ENCODE measurements around the gene RTTN.

Gene RTTN

DNA sequence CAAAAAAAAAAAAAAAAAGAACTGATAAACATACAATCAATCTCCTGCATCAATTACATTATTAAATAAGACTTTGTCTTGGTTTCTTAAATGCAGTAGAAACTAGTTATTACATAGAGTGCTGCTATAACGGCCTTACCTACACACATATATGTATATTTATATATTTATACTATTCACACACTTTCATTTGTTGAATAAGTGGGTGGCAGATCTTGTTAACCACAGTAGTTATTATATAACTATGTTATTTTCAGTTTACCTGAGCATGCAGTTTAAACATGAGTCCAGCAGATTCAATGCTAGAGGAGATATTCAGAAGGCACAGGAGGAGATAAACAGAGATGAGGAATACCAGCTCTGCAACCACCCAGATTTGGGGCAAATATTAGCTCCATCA, 176.3 kb downstream of the RTTN start:
- no peak for DNase-seq (ENCODE audit: low read depth, low spot score)

DNA sequence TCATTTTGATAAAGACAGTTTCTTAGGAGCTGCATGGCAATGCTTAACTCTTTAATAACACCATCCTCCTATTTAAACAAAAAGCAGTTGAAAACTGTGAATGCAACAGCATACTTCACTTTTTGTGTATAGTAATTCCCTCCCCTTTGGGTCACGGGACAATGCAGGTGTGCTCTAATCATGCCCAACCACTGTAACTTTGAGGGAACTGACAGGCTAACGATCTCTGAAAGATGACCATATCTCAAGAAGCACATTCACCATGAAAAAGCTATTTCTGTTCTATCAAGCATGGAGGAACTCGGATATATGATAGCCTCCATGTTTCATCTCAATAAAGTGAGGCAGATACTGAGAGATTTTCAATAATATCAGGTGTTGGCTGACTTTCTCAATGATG, 176.8 kb downstream of the RTTN start:
- DNase-seq (ENCODE audit: low read depth, low spot score) = no peak

DNA sequence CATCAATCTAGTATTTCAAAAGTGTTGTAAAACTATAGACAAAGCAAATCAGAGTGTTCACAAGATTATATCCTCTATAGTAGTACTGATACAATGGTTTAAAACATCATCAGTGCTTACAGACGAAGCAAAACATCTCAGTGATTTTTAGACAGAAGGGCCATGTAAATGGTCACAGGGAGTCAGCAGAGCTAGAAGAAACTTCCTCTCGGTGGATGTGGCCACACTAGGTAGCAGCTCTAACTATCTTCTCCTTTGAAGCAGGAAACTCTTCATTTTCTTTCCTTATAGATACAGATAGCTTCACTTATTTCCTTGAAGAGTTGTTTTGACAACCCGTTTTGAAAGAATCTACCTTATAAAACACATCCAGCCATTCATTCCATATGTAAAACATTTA, 177.4 kb downstream of the RTTN start:
- no peak for DNase-seq (ENCODE audit: low read depth, low spot score)

DNA sequence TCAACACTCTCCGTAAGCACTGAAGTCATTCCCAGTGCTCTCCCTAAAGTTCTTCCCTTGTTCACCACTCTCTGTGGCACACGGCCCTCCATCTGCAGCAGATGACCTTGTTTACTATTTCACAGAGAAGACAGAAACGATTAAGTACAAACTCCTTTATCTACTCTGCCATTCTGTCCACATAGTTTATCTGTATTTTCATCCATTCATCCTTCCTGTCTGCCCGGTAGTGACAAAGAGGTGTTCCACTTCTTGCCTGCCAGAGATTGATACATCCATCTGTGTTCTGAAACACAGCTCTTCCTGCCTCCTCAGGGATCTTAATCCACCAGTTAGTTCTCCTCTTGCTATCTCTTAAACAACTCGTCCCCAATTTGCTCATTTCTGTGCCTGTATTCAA, 179.9 kb downstream of the RTTN start:
- no peak for DNase-seq (ENCODE audit: low read depth, low spot score)

DNA sequence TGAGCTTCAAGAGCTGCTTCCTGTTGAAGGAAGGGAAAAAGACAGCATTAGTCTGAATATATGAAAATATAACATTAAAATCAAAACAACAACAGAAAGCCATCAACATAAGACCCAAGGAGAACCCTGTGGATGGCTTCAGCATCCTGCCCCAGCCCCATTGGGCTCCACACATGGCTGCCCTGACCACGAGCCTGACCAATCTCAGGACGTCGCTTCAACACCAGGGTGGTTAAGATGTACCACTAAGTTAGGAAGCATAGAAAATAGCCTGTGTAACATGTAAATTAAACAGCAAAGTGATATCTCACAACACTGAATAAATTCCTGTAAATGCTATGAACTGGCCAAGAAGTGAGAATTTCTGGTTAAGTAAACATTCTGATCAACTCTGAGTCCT, 180.7 kb downstream of the RTTN start:
- no peak for DNase-seq (ENCODE audit: low read depth, low spot score)

DNA sequence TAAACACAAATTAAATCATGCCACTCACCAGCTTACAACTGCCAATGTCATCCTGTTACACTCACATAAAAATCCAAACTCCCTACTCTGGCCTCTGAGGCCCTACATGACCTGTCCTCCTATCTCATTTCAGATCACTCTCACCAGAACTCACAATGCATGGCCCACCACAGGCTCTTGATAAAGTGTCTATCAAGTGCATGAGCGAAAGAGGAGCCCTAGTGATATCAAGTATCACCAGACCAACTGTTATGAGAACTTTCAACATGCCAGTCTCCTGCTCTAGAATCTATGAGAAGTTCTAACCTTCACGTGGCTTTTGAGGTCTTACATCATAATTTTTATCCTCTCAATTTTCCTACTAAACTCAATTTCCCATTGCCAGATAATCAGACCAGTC, 181.4 kb downstream of the RTTN start:
- DNase-seq (ENCODE audit: low read depth, low spot score) = no peak

DNA sequence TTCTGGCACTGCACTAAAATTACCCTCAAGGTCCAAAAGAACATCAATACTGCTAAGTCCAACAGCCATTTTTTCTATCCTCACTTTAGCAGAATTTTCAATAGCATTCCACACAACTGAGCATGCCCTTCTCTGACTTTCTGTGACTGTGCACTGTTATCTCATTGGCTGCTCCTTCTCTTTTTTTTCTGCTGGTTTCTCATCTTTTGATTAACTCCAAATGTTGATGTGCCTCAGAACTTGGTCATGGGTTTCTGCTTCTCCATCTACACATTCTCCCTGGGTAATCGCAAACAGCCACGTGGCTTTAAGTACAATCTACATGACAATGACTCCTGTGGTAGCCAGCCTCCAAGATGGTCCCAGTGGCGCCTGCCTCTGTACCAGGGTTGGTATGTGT, 182.9 kb downstream of the RTTN start:
- no peak for DNase-seq (ENCODE audit: low read depth, low spot score)

DNA sequence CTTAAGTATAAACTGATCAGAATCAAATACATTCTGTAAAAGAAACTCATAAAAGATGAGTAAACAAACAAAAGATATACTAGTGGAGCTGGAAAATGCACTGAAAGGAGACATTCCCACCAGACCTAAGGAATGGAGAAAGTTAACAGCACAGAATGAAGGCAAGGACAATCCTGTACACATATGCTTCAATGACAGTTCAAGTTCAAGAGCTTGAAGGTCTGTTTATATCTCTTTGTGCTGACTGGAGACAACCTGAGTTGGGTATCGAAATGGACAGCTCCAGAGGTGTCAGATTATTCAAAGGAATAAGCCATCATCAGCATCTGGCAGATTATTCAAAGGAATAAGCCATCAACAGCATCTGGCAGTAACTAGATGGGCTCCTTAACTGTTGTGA, 184.0 kb downstream of the RTTN start:
- no peak for DNase-seq (ENCODE audit: low read depth, low spot score)

DNA sequence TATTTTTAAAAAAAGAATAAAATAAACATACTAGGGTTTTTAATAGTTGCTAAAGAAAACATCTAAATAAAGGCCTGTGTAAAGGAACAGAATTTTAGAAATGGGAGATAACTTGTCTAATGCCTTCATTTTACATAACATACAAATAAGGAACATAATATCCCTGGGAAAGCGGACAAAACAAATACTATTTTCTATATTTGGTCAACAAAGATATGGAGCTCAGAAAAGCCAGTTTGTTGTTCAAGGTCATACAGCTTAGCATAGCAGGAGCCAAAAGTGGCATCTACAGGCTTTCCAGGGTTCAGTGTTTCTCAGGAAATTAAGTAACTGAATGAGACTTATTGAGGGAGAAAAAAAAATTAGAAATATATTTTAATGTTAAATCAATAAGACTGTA, 184.4 kb downstream of the RTTN start:
- DNase-seq (ENCODE audit: low read depth, low spot score) = no peak

DNA sequence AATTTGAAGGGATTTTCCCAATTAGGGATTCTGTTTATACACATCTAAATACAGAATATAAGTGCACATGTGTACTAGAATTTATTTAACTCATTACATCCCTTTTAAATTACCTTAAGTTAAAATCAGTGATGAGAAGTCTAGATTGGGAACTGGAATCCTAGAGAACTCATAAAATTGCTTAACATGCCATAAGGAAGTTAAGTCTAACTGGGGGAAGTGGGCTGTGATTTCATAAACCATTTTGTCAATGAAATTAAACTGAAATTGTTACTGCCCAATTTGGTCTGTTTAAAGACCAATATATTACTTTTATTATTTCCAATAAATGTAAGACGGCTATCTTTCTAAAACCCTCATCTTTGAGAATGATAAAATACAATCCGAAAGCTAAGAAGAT, 185.5 kb downstream of the RTTN start:
- DNase-seq (ENCODE audit: low read depth, low spot score) = no peak

DNA sequence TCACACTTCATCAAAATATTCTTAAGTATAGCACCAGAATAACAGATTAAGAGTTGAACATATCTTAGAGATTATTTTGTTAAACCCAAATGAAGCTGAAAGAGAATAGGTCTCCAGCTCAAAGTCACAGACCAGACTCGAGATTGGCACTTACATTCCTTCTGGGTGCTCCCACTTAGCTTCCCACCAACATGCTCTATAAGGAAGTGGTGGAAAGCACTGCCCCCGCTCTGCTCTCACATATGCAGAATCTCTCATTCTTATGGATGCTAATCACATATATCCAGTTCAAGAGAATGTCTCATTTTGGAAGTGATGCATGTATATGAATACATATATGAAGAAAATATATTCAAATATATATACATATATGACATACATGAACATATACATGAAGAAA, 186.4 kb downstream of the RTTN start:
- no peak for DNase-seq (ENCODE audit: low read depth, low spot score)

DNA sequence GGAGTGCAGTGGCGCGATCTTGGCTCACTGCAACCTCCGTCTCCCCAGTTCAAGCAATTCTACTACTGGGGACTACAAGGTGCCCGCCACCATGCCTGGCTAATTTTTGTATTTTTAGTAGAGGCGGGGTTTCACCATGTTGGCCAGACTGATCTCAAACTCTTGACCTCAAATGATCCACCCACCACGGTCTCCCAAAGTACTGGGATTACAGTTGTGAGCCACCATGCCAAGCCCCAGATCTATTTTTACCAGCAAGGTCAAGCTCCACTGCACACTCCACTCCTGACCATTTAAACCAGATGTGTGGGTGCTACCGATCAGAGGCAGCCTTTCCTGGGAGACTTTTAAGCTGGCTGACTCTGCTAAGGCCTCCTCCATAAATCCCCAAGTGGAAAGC, 190.4 kb downstream of the RTTN start:
- DNase-seq (ENCODE audit: low read depth, low spot score) = no peak

DNA sequence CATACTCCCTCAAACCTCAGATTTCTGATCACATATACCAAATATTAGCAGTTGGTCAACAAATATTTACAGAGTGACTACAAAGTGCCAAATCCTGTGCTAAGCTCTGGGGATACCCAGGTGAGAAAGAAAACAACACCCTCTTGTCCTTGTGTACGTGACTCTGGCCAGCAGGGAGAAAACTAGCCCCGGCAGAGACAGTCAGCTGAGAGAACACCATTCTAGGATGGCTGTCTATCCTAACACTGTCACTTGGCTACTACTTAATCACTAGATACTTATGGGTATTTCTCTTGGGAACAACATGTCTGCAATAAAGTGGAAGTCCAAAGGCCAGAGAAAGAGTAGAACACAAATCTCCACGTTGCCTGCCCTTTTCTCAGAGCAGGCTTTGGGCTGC, 199.9 kb downstream of the RTTN start:
- DNase-seq (ENCODE audit: low read depth, low spot score) = no peak

DNA sequence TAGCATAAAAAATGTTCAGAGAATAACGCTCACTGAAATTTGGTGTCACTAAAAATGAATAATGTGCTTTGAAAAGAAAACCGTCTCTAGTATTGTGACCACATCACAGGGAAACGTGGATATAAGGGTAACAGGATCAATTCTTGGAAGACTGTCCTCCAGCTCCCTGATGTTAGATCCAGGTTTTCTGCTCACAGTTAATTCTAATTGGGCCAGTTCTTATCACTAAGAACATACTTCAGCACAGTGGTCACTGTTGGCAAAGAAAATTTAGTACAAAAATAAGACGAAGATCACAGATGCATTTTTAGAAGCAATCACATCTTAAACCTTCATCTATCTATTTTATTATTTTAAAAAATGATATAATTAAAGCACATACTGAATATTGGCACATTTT, 200.8 kb downstream of the RTTN start:
- DNase-seq (ENCODE audit: low read depth, low spot score) = peak; percentile 52

DNA sequence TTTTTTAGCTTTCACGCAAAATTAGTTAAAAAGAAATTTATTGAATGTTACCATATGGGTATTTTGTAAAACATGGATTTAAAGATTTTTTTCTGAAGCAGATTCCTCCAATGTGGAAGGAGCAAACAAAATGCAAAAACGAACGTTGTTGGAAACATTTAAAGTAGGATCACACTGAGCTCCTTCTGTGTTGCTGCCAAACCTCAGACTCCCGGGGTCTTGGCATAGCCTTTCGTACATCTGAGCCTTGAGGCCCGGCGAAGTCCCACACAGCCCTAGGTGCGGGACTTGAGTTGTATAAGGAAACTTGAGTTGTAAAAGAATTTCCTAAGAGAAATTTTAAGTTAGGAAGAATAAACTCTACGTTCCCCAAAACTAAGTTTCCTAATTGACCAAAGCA, 205.8 kb downstream of the RTTN start:
- DNase-seq (ENCODE audit: low read depth, low spot score) = peak; percentile 71

DNA sequence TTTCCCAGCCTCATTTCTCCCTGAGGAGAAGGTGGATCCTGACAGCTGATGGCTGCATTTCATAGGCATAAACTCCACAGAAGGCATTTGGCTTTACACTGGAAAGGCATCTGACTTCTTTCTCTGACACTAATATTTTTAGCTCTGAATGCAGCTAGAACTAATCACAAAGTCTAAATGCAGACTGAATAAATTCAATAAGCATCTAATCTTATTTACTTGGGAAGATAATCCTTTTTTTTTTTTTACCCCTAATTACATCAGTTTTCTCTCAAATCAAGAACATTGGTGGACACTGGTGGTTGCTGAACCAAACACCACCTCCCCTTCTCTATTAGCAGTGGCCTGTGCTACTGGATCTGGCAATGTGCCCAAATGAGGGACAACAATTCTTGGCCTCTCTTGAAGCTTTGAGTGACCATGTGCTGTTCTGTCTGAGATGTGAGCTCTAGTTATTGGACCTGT, 206.9 kb downstream of the RTTN start:
- DNase-seq (ENCODE audit: low read depth, low spot score) = no peak

DNA sequence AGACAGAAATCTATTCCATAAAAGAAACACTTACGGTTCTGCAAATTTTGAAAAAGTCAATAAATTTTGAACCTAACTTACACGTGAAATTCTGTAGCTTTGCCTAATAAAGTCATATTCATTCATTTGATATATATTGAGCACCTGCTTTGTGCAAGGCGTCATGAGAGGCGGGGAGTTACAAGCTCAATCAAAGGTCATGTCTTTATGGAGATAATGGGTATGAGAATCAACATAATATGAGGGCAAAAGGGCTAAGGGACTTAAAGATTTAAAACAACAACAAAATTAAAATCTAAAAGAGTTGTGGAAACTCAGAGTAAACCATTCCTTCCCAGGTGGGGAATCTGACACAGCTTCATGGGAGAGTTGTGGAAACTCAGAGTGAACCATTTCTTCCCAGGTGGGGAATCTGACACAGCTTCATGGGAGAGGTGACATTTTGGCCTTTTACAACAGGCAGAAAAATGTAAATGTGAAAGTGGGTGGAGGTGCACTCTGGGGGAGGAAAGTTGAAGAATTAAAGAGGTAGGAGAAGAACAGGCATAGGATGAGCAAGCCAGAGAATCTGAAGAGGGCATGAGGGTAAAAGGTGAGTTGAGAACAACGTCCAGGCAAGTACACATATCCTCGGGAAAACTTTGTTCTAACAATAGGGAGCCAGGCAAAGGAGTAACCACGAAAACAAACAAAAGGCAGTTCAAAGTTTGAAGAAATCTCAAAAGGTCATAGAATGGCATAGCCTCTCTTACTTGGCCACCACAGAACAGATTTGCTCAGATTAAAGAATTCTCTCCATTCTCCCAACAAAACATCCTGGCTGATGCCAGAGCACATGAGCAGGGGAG, 208.3 kb downstream of the RTTN start:
- peak; percentile 23 for DNase-seq (ENCODE audit: low read depth, low spot score)

DNA sequence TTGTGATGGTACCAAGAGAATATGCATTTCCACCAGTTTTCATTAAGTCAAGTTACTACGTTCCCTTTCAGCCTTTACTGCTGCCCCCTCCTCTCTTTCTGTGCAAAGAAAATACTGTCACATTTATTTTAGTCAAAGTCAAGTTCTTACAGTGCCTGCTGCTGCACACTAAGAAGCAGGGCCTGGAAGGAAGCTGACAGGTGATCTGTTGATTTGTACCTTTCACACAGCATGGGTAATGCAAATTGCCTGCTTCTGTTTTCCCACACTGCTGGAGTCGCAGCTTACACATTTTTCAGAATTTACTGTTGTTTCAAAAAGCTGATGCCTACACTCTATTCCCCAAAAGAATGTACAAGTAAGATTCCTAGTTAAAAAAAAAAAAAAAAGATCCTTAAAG, 209.1 kb downstream of the RTTN start:
- no peak for DNase-seq (ENCODE audit: low read depth, low spot score)

DNA sequence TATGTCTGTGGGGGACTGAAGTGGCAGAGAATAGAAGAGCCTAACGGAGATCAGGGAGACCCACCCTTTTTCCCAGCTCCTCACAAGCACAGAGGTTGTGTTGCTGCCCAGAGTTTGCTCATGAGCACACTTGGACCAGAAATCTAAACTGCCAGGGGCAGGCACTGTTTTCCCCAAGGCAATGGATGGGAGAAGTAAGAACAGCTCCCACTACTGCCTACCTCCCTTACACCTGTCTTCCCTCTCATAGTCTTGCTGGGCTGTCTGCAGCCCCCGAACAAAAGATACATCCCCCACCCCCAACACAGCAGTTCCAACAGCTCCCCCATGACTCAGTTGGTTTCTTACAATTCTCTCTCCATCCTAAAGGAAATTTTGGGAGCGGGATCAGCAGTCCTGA, 209.7 kb downstream of the RTTN start:
- no peak for DNase-seq (ENCODE audit: low read depth, low spot score)

DNA sequence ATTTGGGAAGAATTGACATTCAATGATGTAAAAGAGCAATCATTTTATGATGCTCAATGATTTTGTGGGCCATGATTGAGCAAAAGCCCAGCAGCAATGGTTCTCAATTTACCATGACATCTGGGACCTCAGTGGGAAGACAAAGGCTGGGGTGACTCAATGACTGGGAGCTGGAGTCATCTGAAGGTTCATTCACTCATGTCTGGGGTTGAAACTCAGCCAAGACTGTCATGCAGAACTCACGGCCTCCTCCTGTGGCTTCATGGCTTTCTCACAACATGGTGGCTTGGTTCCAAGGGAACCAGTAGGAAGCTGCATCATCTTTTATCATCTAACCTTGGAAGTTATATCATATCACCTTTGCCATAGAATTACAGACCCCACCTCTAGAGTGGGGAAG, 212.7 kb downstream of the RTTN start:
- DNase-seq (ENCODE audit: low read depth, low spot score) = no peak

DNA sequence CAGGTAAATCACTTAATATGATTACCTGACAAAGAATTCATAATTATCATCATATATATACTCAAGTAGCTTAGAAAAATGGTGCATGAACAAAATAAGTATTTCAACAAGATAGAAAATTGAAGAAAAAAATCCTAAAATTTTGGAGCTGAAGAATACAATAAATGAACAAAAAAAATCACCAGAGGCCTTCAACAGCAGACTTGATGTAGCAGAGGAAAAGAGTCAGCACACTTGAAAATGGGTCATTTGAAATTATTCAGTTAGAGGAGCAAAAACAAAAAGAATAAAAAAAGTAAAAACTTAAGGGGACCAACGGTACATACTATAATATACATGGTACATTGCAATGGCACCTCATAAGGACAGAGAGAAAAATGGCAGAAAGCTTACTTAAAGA, 217.6 kb downstream of the RTTN start:
- DNase-seq (ENCODE audit: low read depth, low spot score) = no peak

DNA sequence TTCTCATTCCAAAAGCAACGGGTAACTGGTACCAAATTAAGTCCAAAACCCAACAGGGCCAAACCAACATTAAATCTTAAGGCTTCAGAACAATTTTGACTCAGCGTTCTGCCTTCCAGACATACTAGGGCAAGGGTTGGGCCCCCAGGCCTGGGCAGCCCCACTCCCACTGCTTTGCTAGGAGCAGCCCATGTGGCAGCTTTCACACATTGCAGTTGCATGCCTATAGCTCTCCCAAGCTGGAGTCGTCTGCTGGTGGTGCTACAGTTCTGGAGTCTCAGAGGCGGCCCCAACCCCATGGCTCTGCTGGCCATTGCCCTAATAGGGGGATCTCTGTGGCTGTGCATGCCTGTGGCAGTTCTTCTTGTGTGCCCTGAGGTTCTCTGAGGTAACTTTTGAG, 220.2 kb downstream of the RTTN start:
- no peak for DNase-seq (ENCODE audit: low read depth, low spot score)

DNA sequence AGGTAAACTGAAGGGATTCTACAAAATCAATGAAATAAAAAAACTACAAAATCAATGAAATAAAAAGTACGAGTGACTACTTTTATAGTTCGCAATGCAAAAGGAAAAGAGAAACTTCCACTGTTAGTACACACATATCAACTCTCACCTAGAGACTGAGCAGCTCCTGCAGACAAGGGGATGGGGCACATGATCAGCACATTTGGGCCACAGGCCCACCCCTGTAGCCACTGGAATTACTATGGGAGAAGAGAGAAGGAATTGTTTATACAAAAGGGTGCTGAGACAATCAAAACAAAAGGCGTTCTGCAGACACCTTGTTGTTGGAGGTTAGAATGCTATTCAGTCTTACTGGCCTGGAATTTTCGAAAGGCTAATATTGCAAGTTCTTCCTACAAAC, 223.1 kb downstream of the RTTN start:
- no peak for DNase-seq (ENCODE audit: low read depth, low spot score)

DNA sequence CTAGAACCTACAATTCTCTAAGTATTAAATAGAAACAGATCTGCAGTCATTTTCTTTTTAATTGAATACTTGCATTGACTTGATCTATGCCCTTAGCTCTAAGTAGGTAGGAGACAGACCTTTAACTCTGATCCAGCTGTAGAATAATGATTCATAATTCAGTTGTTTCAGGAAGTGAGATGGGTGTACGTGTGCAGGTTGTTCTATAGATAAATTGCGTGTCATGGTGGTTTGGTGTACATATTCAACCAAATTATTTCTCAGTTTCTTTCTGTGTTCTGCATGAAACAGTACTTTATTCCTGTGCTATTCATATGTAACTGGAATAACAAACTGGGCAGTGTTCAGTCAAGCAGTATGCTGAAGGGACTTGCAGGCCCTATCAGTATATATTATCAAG, 223.5 kb downstream of the RTTN start:
- DNase-seq (ENCODE audit: low read depth, low spot score) = no peak
